H1 (cell line): Measurements from ENCODE around the gene TFR2. TPM values are rescaled to one million over a fixed set of nuclear protein-coding genes. Genes with fewer than 3 reads are reported as not detected.

Experiments used
- CTCF ChIA-PET: fragments of 300-600 bp; sonication (Branson Sonifier 250); formaldehyde crosslinking; loops from one replicate; lab custom pipeline; 2021; ENCODE audit not compliant: partially characterized antibody; lab: Charles Lee
- POLR2A ChIA-PET: fragments of 300-600 bp; sonication (Branson Sonifier 250); formaldehyde crosslinking; loops from one replicate; lab custom pipeline; 2021; ENCODE audit warnings: inconsistent platforms; ENCODE audit not compliant: partially characterized antibody; lab: Charles Lee
- DNase-seq, 2 experiments: peaks; one replicate each; pipeline versions ENCODE4 v3.0.0 to v3.0.0-alpha.2; 2010 to 2022; ENCODE audit warnings: low spot score in 2 of 2, low read depth in 1 of 2, mixed read lengths in 1 of 2
- FAIRE-seq: peaks from 2 replicates; lab custom pipeline; 2011; peaks lifted over from hg19 to GRCh38; lab: Jason Lieb, UNC
- H2AFZ ChIP-seq: 2 replicates; pipeline ENCODE4 v1.8.1; 2012; ENCODE audit warnings: low read length, inconsistent platforms
- H2AK5ac ChIP-seq: 2 replicates; pipeline ENCODE4 v1.6.1; 2013; ENCODE audit warnings: low read depth, low read length
- H2BK120ac ChIP-seq: replicated peaks from 2 replicates; pipeline ENCODE3; 2013; ENCODE audit warnings: low read depth, low read length, inconsistent platforms
- H2BK12ac ChIP-seq: 2 replicates; pipeline ENCODE4 v1.6.1; 2013; ENCODE audit warnings: low read depth, low read length
- H2BK15ac ChIP-seq: 2 replicates; pipeline ENCODE4 v1.6.1; 2013; ENCODE audit warnings: low read length
- H2BK20ac ChIP-seq: 2 replicates; pipeline ENCODE4 v1.6.1; 2013; ENCODE audit warnings: low read length
- H2BK5ac ChIP-seq: 2 replicates; pipeline ENCODE4 v1.6.1; 2013; ENCODE audit warnings: low read depth, low read length
- H3K14ac ChIP-seq: 2 replicates; pipeline ENCODE4 v1.6.1; 2013; ENCODE audit warnings: inconsistent platforms; ENCODE audit not compliant: insufficient read length
- H3K18ac ChIP-seq: 2 replicates; pipeline ENCODE4 v1.6.1; 2013; ENCODE audit warnings: low read length; ENCODE audit errors: extremely low read depth
- H3K23ac ChIP-seq: 2 replicates; pipeline ENCODE4 v1.6.1; 2013; ENCODE audit warnings: inconsistent platforms; ENCODE audit not compliant: insufficient read length
- H3K23me2 ChIP-seq: 2 replicates; pipeline ENCODE4 v1.6.1; 2013; ENCODE audit warnings: low read depth, low read length
- H3K27ac ChIP-seq: 2 replicates; pipeline ENCODE4 v1.6.1; 2011; ENCODE audit warnings: low read depth, low read length, inconsistent platforms
- H3K27me3 ChIP-seq, 4 experiments: replicated peaks in 1 of 4; 1 replicate in 1 of 4; 2 replicates in 3 of 4; pipeline versions ENCODE4 v1.6.1 to v1.8.1; 2011 to 2013; ENCODE audit warnings: low read length in 3 of 4, mild to moderate bottlenecking in 3 of 4, inconsistent platforms in 2 of 4, mixed read lengths in 2 of 4, moderate library complexity in 1 of 4; ENCODE audit not compliant: control insufficient read depth in 3 of 4, insufficient read depth in 3 of 4; ENCODE audit errors: extremely low read depth in 1 of 4
- H3K36me3 ChIP-seq, 4 experiments: 2 replicates each; pipeline versions ENCODE4 v1.6.1 to v1.8.1; 2011 to 2013; ENCODE audit warnings: mild to moderate bottlenecking in 4 of 4, low read length in 3 of 4, moderate library complexity in 2 of 4, control low read depth in 1 of 4, inconsistent platforms in 1 of 4; ENCODE audit not compliant: insufficient read depth in 4 of 4, control insufficient read depth in 2 of 4
- H3K4ac ChIP-seq: replicated peaks from 2 replicates; pipeline ENCODE3; 2013; ENCODE audit warnings: low read length, low read depth, mixed read lengths, inconsistent platforms; ENCODE audit not compliant: insufficient read length
- H3K4me1 ChIP-seq, 4 experiments: replicated peaks in 1 of 4; 1 replicate in 1 of 4; 2 replicates in 3 of 4; pipeline versions ENCODE4 v1.6.1 to v1.8.1; 2011 to 2013; ENCODE audit warnings: low read length in 3 of 4, inconsistent platforms in 2 of 4, mixed read lengths in 1 of 4; ENCODE audit not compliant: insufficient read depth in 4 of 4, control insufficient read depth in 3 of 4
- H3K4me2 ChIP-seq, 2 experiments: 2 replicates each; pipeline versions ENCODE4 v1.6.1 to v1.8.1; 2011 to 2013; ENCODE audit warnings: low read depth in 2 of 2, low read length in 2 of 2, control low read depth in 1 of 2, inconsistent platforms in 1 of 2, mild to moderate bottlenecking in 1 of 2; ENCODE audit not compliant: insufficient read depth in 1 of 2
- H3K4me3 ChIP-seq, 4 experiments: fragments of 200-600, 300-600 bp in 1 of 4; sonication (generic), shearing (Covaris generic), sonication (Bioruptor Twin) in 1 of 4; 2 replicates each; pipeline versions ENCODE4 v1.5.1 to v1.8.1; 2011 to 2016; ENCODE audit warnings: low read length in 4 of 4, low read depth in 3 of 4, control low read depth in 2 of 4, inconsistent platforms in 2 of 4, mild to moderate bottlenecking in 2 of 4, mixed read lengths in 1 of 4, moderate library complexity in 1 of 4; ENCODE audit not compliant: insufficient read depth in 2 of 4; ENCODE audit errors: extremely low read depth in 1 of 4
- H3K56ac ChIP-seq: replicated peaks from 2 replicates; pipeline ENCODE3; 2013; ENCODE audit warnings: low read depth, mild to moderate bottlenecking, mixed read lengths, low read length, inconsistent platforms; ENCODE audit not compliant: insufficient read length
- H3K79me1 ChIP-seq: 2 replicates; pipeline ENCODE4 v1.6.1; 2013; ENCODE audit warnings: low read depth, low read length, control low read depth
- H3K79me2 ChIP-seq, 2 experiments: 2 replicates each; pipeline versions ENCODE4 v1.6.1 to v1.8.1; 2012 to 2013; ENCODE audit warnings: low read length in 2 of 2, mild to moderate bottlenecking in 2 of 2, inconsistent platforms in 1 of 2; ENCODE audit not compliant: insufficient read depth in 2 of 2, control insufficient read depth in 1 of 2
- H3K9ac ChIP-seq, 4 experiments: replicated peaks in 1 of 4; 1 replicate in 1 of 4; 2 replicates in 3 of 4; pipeline versions ENCODE4 v1.6.1 to v1.8.1; 2011 to 2013; ENCODE audit warnings: low read depth in 3 of 4, low read length in 3 of 4, control low read depth in 2 of 4, mild to moderate bottlenecking in 2 of 4, moderate library complexity in 2 of 4, inconsistent platforms in 1 of 4; ENCODE audit errors: extremely low read depth in 1 of 4
- H3K9me3 ChIP-seq, 2 experiments: 2 replicates each; pipeline versions ENCODE4 v1.6.1 to v1.8.1; 2012 to 2013; ENCODE audit warnings: mild to moderate bottlenecking in 2 of 2, moderate library complexity in 2 of 2, control low read depth in 1 of 2, inconsistent platforms in 1 of 2, low read depth in 1 of 2, low read length in 1 of 2, mixed read lengths in 1 of 2; ENCODE audit not compliant: insufficient read depth in 2 of 2
- H4K20me1 ChIP-seq, 2 experiments: replicated peaks in 1 of 2; 2 replicates each; pipeline versions ENCODE3 to v1.8.1; 2011 to 2013; ENCODE audit warnings: inconsistent platforms in 2 of 2, low read length in 2 of 2, mild to moderate bottlenecking in 1 of 2; ENCODE audit not compliant: insufficient read depth in 2 of 2, control insufficient read depth in 1 of 2
- H4K5ac ChIP-seq: 2 replicates; pipeline ENCODE4 v1.6.1; 2013; ENCODE audit warnings: low read length, low read depth, mixed read lengths, inconsistent platforms; ENCODE audit not compliant: insufficient read length
- H4K8ac ChIP-seq: 2 replicates; pipeline ENCODE4 v1.8.0; 2013; ENCODE audit warnings: mild to moderate bottlenecking, moderate library complexity, low read length, inconsistent platforms; ENCODE audit not compliant: insufficient read depth; ENCODE audit errors: extremely low read depth
- H4K91ac ChIP-seq: replicated peaks from 2 replicates; pipeline ENCODE3; 2013; ENCODE audit warnings: low read length, mixed read lengths, inconsistent platforms; ENCODE audit not compliant: insufficient read length
- ASH2L ChIP-seq: fragments of 200-600, 300-600 bp; sonication (generic); IDR thresholded peaks from one replicate; pipeline ENCODE4 v1.7.1; 2017; ENCODE audit warnings: low read length
- BRCA1 ChIP-seq: IDR thresholded peaks from 2 replicates; pipeline ENCODE4 v1.6.1; 2012; ENCODE audit warnings: low read depth, low read length, improper control_type of control experiment
- CTBP2 ChIP-seq: IDR thresholded peaks from 2 replicates; pipeline ENCODE4 v1.7.0; 2011; ENCODE audit warnings: borderline replicate concordance, mild to moderate bottlenecking, moderate library complexity, mixed read lengths, low read length; ENCODE audit not compliant: insufficient read depth, insufficient read length
- E2F6 ChIP-seq: IDR thresholded peaks from 2 replicates; pipeline ENCODE4 v1.6.1; 2012; ENCODE audit warnings: inconsistent platforms
- EGR1 ChIP-seq: IDR thresholded peaks from 2 replicates; pipeline ENCODE4 v1.6.1; 2011; ENCODE audit warnings: low read depth, low read length, borderline replicate concordance
- HDAC6 ChIP-seq: IDR thresholded peaks from one replicate; pipeline ENCODE4 v1.7.1; 2012; ENCODE audit warnings: low read depth, mild to moderate bottlenecking, inconsistent platforms, low read length, moderate library complexity
- SAP30 ChIP-seq: fragments of 300-600 bp; sonication (generic); IDR thresholded peaks from 2 replicates; pipeline ENCODE4 v1.7.1; 2012; ENCODE audit warnings: low read length, moderate library complexity, mild to moderate bottlenecking, inconsistent platforms; ENCODE audit not compliant: insufficient read depth, insufficient replicate concordance
- SP1 ChIP-seq: IDR thresholded peaks from 2 replicates; pipeline ENCODE4 v1.6.1; 2011; ENCODE audit warnings: low read depth, low read length
- TAF7 ChIP-seq: optimal IDR thresholded peaks from 2 replicates; pipeline ENCODE3; 2011; ENCODE audit warnings: low read depth, mild to moderate bottlenecking, inconsistent platforms, low read length, moderate library complexity, borderline replicate concordance
- WGBS, 2 experiments: shearing (Covaris generic) in 1 of 2; methylation state at CpG; one replicate each; pipeline versions ENCODE4 v1.1.6 to v1.1.7; 2013 to 2015; ENCODE audit warnings: low lambda C conversion rate in 2 of 2, mixed read lengths in 2 of 2, inconsistent platforms in 1 of 2, low coverage in 1 of 2, missing lambda C conversion rate in 1 of 2; ENCODE audit not compliant: insufficient replicate concordance in 2 of 2, insufficient coverage in 1 of 2, insufficient read length in 1 of 2; ENCODE audit errors: extremely low coverage in 1 of 2, missing lambda C conversion rate in 1 of 2; 5-methylcytosine and 5-hydroxymethylcytosine counted together
- polyA plus RNA-seq, 7 experiments: library from polyadenylated mRNA; depleted of rRNA in 3 of 7; stranded (reverse) in 5 of 7; unstranded in 2 of 7; fragments of >200 nt in 5 of 7; fragments of 200-250 nt in 2 of 7; gene quantifications; 1 replicate in 5 of 7; 2 replicates in 1 of 7; 4 replicates in 1 of 7; pipeline versions ENCODE4 v1.2.1 to v1.2.3, GENCODE V29; 2011 to 2013; ENCODE audit warnings: missing spikeins in 2 of 7, mixed read lengths in 2 of 7
- total RNA-seq: library from RNA; stranded (reverse); fragmentation: NEBNext Ultra II Directional; extraction: Animal tissue kit (Norgen Biotek cat#: 25700); gene quantifications from 2 replicates; pipeline ENCODE4 v1.2.1, GENCODE V29; 2021

The TFR2 gene
- total and polyA plus RNA-seq, 2 of the 8 experiments (the other 6 are each of a cell fraction or from before 2014, with no cell fraction given), result 4.6 to 5.7 TPM

GRCh38 chr7:100603726-100604027 lies 37.7 kb downstream of the TFR2 start:
- FAIRE-seq, result no peak
- no peak overlapping the region for H2BK20ac ChIP-seq
- no peak overlapping the region for H3K14ac ChIP-seq
- H4K20me1 ChIP-seq, result no peaks in the 10 kb centered on the region
- H3K9ac ChIP-seq, result peak overlapping the region in 3 of 4 experiments; percentile 45 to 79 (median 55); a peak in 3 of 7 replicates
- H3K79me2 ChIP-seq, result peaks cover 0 to 6% of the 10 kb centered on the region in 2 experiments; a peak in 1 of 4 replicates
- 0 out of 2 replicates have a peak overlapping the region, but pooled peaks have one; percentile 9 for H2AK5ac ChIP-seq
- peak overlapping the region; percentile 88; the same call in 1 of the 2 replicates for H2BK5ac ChIP-seq
- H2BK12ac ChIP-seq, result 0 out of 2 replicates have a peak overlapping the region, but pooled peaks have one; percentile 43
- no peak overlapping the region for H2AFZ ChIP-seq
- H3K9me3 ChIP-seq, result no peaks in the 10 kb centered on the region
- H3K27me3 ChIP-seq, result peaks cover 0 to 10% (median 4%) of the 10 kb centered on the region in 4 experiments; a peak in 2 of 7 replicates
- peak overlapping the region; percentile 81 for H3K18ac ChIP-seq
- CTCF ChIA-PET, result interaction anchor here (0.7 to 5.4 kb wide), 13 partner anchors 8 to 88 kb away, joined by 3 to 51 read pairs (median 5); partner anchors contain the start of genes FBXO24, GIGYF1 and MOSPD3
- peak overlapping the region; percentile 29 for H4K91ac ChIP-seq
- peak overlapping the region; percentile 66 for H3K4ac ChIP-seq
- H3K4me3 ChIP-seq, result peak overlapping the region; percentile 68 to 82 (median 78)
- DNase-seq, result no peak
- H2BK15ac ChIP-seq, result peak overlapping the region; percentile 40; the same call in 1 of the 2 replicates
- H3K27ac ChIP-seq, result peak overlapping the region; percentile 48; the same call in 1 of the 2 replicates
- H4K8ac ChIP-seq, result peak overlapping the region; percentile 85
- 3% methylated on average over 10 of the region's 10 CpGs; no CpG with 5 or more reads in 1 of the 2 experiments for WGBS, 2 experiments
- peaks cover 0 to 7% (median under 1%) of the 10 kb centered on the region in 4 experiments; a peak in 3 of 8 replicates for H3K36me3 ChIP-seq
- peak overlapping the region; percentile 0 for H4K5ac ChIP-seq
- 0 out of 2 replicates have a peak, but pooled peaks cover 4% of the 10 kb centered on the region for H3K79me1 ChIP-seq
- H3K23ac ChIP-seq, result no peak overlapping the region
- H3K4me1 ChIP-seq, result peaks cover 0 to 31% (median 20%) of the 10 kb centered on the region in 4 experiments; a peak in 6 of 7 replicates
- H2BK120ac ChIP-seq, result no peak overlapping the region
- H3K56ac ChIP-seq, result no peak overlapping the region
- peak overlapping the region; percentile 91 to 98 for H3K4me2 ChIP-seq
- TF ChIP-seq ASH2L (no peak), BRCA1 (no peak), EGR1 (no peak), TAF7 (peak; percentile 25), SAP30 (no peak), CTBP2 (no peak), E2F6 (peak; percentile 74), HDAC6 (no peak), SP1 (0 out of 2 replicates have a peak, but pooled peaks have one; percentile 5)
- TF ChIP-seq, all 59 proteins: peak for 3
- POLR2A ChIA-PET, result interaction anchor here (0.6 to 8.9 kb wide), 12 partner anchors 9 to 233 kb away, joined by 3 to 172 read pairs (median 6); partner anchors contain the start of genes FBXO24, LRCH4 and MOSPD3
- H3K23me2 ChIP-seq, result peaks cover 25% of the 10 kb centered on the region
